ENCODE measurements around the gene DDX27.

DDX27 gene

GRCh38 chr20:49252556-49253350, 33.5 kb downstream of the DDX27 start:
- no peak for DNase-seq

GRCh38 chr20:49256261-49256660, 37.0 kb downstream of the DDX27 start:
- no peak for DNase-seq

- no peak for DNase-seq
Measured at GRCh38 chr20:49259284-49259683, 40.1 kb downstream of the DDX27 start.

- DNase-seq, result no peak
Measured at GRCh38 chr20:49259799-49260198, 40.6 kb downstream of the DDX27 start.

- no peak for DNase-seq
Measured at GRCh38 chr20:49260218-49260617, 41.0 kb downstream of the DDX27 start.

- DNase-seq, result no peak
Measured at GRCh38 chr20:49261173-49261572, 42.0 kb downstream of the DDX27 start.

- no peak for DNase-seq
Measured at GRCh38 chr20:49262444-49262843, 43.2 kb downstream of the DDX27 start.

- DNase-seq, result no peak
Measured at GRCh38 chr20:49267327-49267726, 48.1 kb downstream of the DDX27 start.

- DNase-seq, result no peak
Measured at GRCh38 chr20:49268600-49269365, 49.6 kb downstream of the DDX27 start.

GRCh38 chr20:49270177-49270576, 51.0 kb downstream of the DDX27 start:
- DNase-seq, result no peak

GRCh38 chr20:49270736-49271135, 51.5 kb downstream of the DDX27 start:
- no peak for DNase-seq

- no peak for DNase-seq
Measured at GRCh38 chr20:49272654-49273053, 53.4 kb downstream of the DDX27 start.

GRCh38 chr20:49273696-49274277, 54.6 kb downstream of the DDX27 start:
- DNase-seq, result no peak

- no peak for DNase-seq
Measured at GRCh38 chr20:49275216-49275615, 56.0 kb downstream of the DDX27 start.

- DNase-seq, result no peak
Measured at GRCh38 chr20:49275636-49276035, 56.4 kb downstream of the DDX27 start.

GRCh38 chr20:49276161-49276960, 57.1 kb downstream of the DDX27 start:
- peak; percentile 60 for DNase-seq

GRCh38 chr20:49276961-49277785, 58.0 kb downstream of the DDX27 start:
- peak; percentile 65 for DNase-seq

GRCh38 chr20:49277786-49278035, 58.5 kb downstream of the DDX27 start:
- no peak for DNase-seq

- DNase-seq, result peak; percentile 97
Measured at GRCh38 chr20:49278036-49278817, 59.0 kb downstream of the DDX27 start, which contains the start of gene ZNFX1. ZNFX1 (minus strand) TSS chr20:49278057; CDS start chr20:49275839, 2,218 bp downstream.

GRCh38 chr20:49278818-49279676, 59.8 kb downstream of the DDX27 start:
- DNase-seq, result peak; percentile 47
